Neural progenitor cell (in vitro differentiated cells): ENCODE measurements around the gene KLK12. TPM values are rescaled to one million over a fixed set of nuclear protein-coding genes. Genes with fewer than 3 reads are reported as not detected.

ENCODE experiments used
- DNase-seq: peaks from one replicate; pipeline ENCODE4 v3.0.0-alpha.2; 2016; ENCODE audit warnings: low spot score
- H2AFZ ChIP-seq: fragments of 200-600 bp; sonication (generic); replicated peaks from 2 replicates; pipeline ENCODE4 v1.6.1; 2016; ENCODE audit warnings: antibody characterized with exemption
- H3F3A ChIP-seq: fragments of 200-600 bp; sonication (generic); 2 replicates; pipeline ENCODE4 v1.6.1; 2016; ENCODE audit warnings: antibody characterized with exemption, low read depth
- H3K27ac ChIP-seq: fragments of 200-600 bp; sonication (generic); 2 replicates; pipeline ENCODE4 v1.5.1; 2016; ENCODE audit warnings: mild to moderate bottlenecking
- H3K27me3 ChIP-seq: fragments of 200-600 bp; sonication (generic); 2 replicates; pipeline ENCODE4 v1.6.1; 2016; ENCODE audit warnings: mild to moderate bottlenecking, moderate library complexity
- H3K36me3 ChIP-seq: fragments of 200-600 bp; sonication (generic); 2 replicates; pipeline ENCODE4 v1.5.1; 2016
- H3K4me1 ChIP-seq: fragments of 200-600 bp; sonication (generic); 2 replicates; pipeline ENCODE4 v1.6.1; 2016; ENCODE audit warnings: mixed run types
- H3K4me2 ChIP-seq: fragments of 200-600 bp; sonication (generic); 2 replicates; pipeline ENCODE4 v1.6.1; 2016
- H3K4me3 ChIP-seq: fragments of 200-600 bp; sonication (generic); 2 replicates; pipeline ENCODE4 v1.5.1; 2016
- H3K79me2 ChIP-seq: fragments of 200-600 bp; sonication (generic); 2 replicates; pipeline ENCODE4 v1.6.1; 2016; ENCODE audit warnings: low read depth
- H3K9ac ChIP-seq: fragments of 200-600 bp; sonication (generic); 2 replicates; pipeline ENCODE4 v1.6.1; 2016
- H3K9me3 ChIP-seq: fragments of 200-600 bp; sonication (generic); 2 replicates; pipeline ENCODE4 v1.5.1; 2016; ENCODE audit warnings: low read depth
- H4K20me1 ChIP-seq: fragments of 200-600 bp; sonication (generic); 2 replicates; pipeline ENCODE4 v1.6.1; 2016; ENCODE audit warnings: low read depth
- H3K27ac Mint-ChIP-seq: 3 replicates; pipeline ENCODE4 v1.8.0; 2021; ENCODE audit warnings: mixed read lengths
- H3K27me3 Mint-ChIP-seq: 2 replicates; pipeline ENCODE4 v1.8.0; 2022; ENCODE audit warnings: low read depth, mild to moderate bottlenecking, inconsistent platforms, moderate library complexity, mixed read lengths; ENCODE audit not compliant: insufficient read depth
- H3K36me3 Mint-ChIP-seq: 3 replicates; pipeline ENCODE4 v1.8.0; 2021; ENCODE audit warnings: mixed read lengths
- H3K4me1 Mint-ChIP-seq: 3 replicates; pipeline ENCODE4 v1.8.0; 2021; ENCODE audit warnings: mixed read lengths
- H3K4me3 Mint-ChIP-seq: 3 replicates; pipeline ENCODE4 v1.8.0; 2021; ENCODE audit warnings: mild to moderate bottlenecking, moderate library complexity, mixed read lengths
- H3K9me3 Mint-ChIP-seq: 3 replicates; pipeline ENCODE4 v1.8.0; 2020; ENCODE audit warnings: mixed read lengths
- EZH2 ChIP-seq: fragments of 200-600 bp; sonication (generic); IDR thresholded peaks from 2 replicates; pipeline ENCODE4 v1.6.1; 2017; ENCODE audit warnings: antibody characterized with exemption, mild to moderate bottlenecking, moderate library complexity
- EZH2phosphoT487 ChIP-seq: fragments of 200-600 bp; sonication (generic); IDR thresholded peaks from 2 replicates; pipeline ENCODE4 v1.6.1; 2017; ENCODE audit warnings: antibody characterized with exemption
- total RNA-seq: library from RNA; depleted of rRNA; stranded (reverse); fragments of >200 nt; gene quantifications from 2 replicates; pipeline ENCODE4 v1.2.3, GENCODE V29; 2015; ENCODE audit warnings: low replicate concordance
- TF ChIP-seq, protein P1 (sequence below): fragments of 200-600 bp; sonication (generic); IDR thresholded peaks from 2 replicates; pipeline ENCODE4 v1.5.1; 2017; ENCODE audit warnings: antibody characterized with exemption, mild to moderate bottlenecking

Gene KLK12
- total RNA-seq, 1 donor from 2014 or later: not detected

DNA sequence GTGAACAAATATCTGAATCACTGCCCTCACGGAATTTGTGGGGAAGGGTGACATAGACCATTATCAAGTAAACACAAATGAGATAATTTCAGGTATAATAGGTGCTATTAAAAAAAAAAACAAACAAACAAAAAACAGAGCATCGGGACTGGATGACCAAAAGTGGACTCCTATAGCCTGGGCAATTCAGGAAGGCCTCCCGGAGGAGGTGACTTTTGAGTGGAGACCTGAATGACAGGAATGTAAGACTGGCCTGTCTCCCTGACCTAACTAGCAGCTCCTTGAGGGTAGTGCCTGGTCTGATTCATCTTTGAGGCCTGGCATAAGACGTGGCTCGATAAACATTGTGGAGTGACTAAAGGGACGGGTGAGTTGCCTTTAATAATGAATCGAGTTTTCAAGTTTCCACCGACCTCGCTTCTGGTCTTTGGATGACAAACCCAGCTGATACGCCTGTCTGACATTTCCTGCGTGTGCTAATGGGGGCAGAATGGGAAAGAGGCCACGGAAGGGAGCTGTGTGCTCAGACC, 22.1 kb downstream of the KLK12 start:
- Histone ChIP-seq H2AFZ (no peak overlapping the region), H3K4me1 (no peaks in the 10 kb centered on the region), H3K27ac (no peak overlapping the region), H3K27me3 (peaks cover 53% of the 10 kb centered on the region), H3F3A (peaks cover 8% of the 10 kb centered on the region), H3K4me2 (no peak overlapping the region), H4K20me1 (no peaks in the 10 kb centered on the region), H3K4me3 (no peak overlapping the region), H3K36me3 (no peaks in the 10 kb centered on the region), H3K9me3 (no peaks in the 10 kb centered on the region), H3K9ac (no peak overlapping the region), H3K79me2 (no peaks in the 10 kb centered on the region)
- DNase-seq: no peak
- Mint-ChIP-seq H3K27me3 (peaks cover 44% of the 10 kb centered on the region), H3K36me3 (no peaks in the 10 kb centered on the region), H3K9me3 (peaks cover 10% of the 10 kb centered on the region), H3K27ac (no peak overlapping the region), H3K4me1 (peaks cover 6% of the 10 kb centered on the region), H3K4me3 (no peak overlapping the region)
- TF ChIP-seq EZH2phosphoT487 (no peak), EZH2 (no peak)
- TF ChIP-seq, protein P1, sequence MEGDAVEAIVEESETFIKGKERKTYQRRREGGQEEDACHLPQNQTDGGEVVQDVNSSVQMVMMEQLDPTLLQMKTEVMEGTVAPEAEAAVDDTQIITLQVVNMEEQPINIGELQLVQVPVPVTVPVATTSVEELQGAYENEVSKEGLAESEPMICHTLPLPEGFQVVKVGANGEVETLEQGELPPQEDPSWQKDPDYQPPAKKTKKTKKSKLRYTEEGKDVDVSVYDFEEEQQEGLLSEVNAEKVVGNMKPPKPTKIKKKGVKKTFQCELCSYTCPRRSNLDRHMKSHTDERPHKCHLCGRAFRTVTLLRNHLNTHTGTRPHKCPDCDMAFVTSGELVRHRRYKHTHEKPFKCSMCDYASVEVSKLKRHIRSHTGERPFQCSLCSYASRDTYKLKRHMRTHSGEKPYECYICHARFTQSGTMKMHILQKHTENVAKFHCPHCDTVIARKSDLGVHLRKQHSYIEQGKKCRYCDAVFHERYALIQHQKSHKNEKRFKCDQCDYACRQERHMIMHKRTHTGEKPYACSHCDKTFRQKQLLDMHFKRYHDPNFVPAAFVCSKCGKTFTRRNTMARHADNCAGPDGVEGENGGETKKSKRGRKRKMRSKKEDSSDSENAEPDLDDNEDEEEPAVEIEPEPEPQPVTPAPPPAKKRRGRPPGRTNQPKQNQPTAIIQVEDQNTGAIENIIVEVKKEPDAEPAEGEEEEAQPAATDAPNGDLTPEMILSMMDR: no peak

DNA sequence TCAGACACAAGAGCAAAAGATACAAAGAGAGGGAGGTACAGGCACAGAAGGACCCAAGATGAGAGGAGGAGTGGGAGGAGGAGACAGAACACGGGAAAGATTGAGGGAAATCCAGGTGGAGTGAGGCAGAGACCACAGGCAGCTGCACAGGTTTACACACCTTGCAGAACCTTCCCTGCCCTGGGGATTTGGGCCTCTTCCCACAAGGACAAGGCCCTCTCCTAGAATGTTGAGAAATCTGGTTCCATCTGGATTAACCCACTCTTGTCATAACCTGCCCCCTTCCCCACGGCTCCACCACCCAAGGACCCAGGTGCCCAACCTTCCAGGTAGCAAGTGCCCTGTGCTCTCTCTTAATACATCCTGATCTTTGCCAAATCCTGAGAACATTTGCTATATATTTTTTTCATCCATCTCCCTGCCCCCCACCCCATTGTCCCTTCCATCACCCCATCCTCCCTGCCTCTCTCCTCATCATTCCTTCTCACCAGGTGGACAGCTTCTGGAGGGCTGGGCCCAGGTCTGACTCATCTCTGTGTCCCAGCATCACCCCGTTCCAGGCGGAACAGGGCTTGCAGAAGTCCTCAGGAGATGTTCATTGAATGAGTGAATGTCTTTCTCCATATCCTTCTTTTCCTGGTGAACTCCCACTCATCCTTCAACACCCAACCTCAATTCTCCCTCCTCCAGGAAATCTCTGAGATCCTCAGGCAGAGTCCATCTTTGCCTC, 24.6 kb downstream of the KLK12 start:
- Histone ChIP-seq H3K27me3 (peaks cover 53% of the 10 kb centered on the region), H3K36me3 (no peaks in the 10 kb centered on the region), H3F3A (no peaks in the 10 kb centered on the region), H3K79me2 (no peaks in the 10 kb centered on the region), H3K27ac (no peak overlapping the region), H4K20me1 (no peaks in the 10 kb centered on the region), H3K4me3 (no peak overlapping the region), H3K4me2 (no peak overlapping the region), H3K9ac (no peak overlapping the region), H2AFZ (no peak overlapping the region), H3K4me1 (no peaks in the 10 kb centered on the region), H3K9me3 (no peaks in the 10 kb centered on the region)
- Mint-ChIP-seq H3K27ac (no peak overlapping the region), H3K36me3 (no peaks in the 10 kb centered on the region), H3K9me3 (no peaks in the 10 kb centered on the region), H3K27me3 (peaks cover 23% of the 10 kb centered on the region), H3K4me1 (no peaks in the 10 kb centered on the region), H3K4me3 (no peak overlapping the region)
- TF ChIP-seq, protein P1: no peak
- TF ChIP-seq EZH2phosphoT487 (no peak), EZH2 (no peak)
- DNase-seq: no peak

DNA sequence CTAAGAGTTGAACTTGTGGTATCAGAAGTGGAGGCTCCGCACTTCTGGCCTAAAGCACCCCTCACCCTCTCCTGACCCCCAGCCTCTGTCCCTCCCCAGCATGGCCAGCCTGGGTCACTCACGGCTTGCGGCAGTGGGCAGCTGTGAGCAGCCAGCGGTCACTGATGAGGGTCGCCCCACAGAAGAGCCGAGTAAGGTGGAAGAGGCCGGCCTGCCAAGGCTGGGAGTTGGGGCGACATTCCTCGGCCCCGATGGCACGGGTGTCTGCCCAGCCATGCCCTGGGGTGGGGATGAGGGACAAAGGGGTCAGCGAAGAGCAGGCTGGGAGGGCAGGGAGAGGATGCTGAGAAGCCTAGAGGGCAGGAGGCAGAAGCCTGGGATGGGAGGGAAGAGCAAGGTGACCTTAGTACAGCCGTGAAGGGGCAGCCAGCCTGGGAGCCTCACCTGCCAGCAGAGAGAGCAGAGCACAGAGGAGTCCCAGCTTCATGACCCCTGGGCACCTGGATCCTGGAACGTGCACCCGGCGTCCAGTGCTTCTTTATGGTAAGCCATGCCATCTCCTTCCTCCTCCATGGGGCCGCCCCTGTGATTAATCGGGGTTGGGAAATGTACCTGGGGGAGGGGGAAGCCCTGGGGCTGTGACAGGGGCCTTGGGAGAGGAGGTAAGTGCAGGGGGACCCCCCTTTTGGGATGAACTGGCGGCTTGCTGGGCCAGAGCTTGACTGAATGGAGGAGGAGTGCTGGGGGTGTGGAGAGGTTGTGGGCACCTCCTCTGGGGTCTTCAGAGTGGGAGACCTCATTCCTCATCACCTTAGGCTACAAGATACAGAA, 25.5 kb downstream of the KLK12 start:
- Mint-ChIP-seq H3K4me3 (no peak overlapping the region), H3K36me3 (no peaks in the 10 kb centered on the region), H3K27ac (no peak overlapping the region), H3K27me3 (peaks cover 22% of the 10 kb centered on the region), H3K4me1 (no peaks in the 10 kb centered on the region), H3K9me3 (no peaks in the 10 kb centered on the region)
- no peaks in the 10 kb centered on the region for H3K9me3 ChIP-seq
- H3F3A ChIP-seq: no peaks in the 10 kb centered on the region
- no peak overlapping the region for H3K27ac ChIP-seq
- H4K20me1 ChIP-seq: no peaks in the 10 kb centered on the region
- H3K79me2 ChIP-seq: no peaks in the 10 kb centered on the region
- peaks cover 52% of the 10 kb centered on the region for H3K27me3 ChIP-seq
- no peak overlapping the region for H3K9ac ChIP-seq
- no peak for DNase-seq
- H2AFZ ChIP-seq: no peak overlapping the region
- H3K36me3 ChIP-seq: no peaks in the 10 kb centered on the region
- no peak overlapping the region for H3K4me3 ChIP-seq
- no peak overlapping the region for H3K4me2 ChIP-seq
- TF ChIP-seq, protein P1: no peak
- TF ChIP-seq EZH2: no peak
- TF ChIP-seq EZH2phosphoT487: no peak
- no peaks in the 10 kb centered on the region for H3K4me1 ChIP-seq
